ENCODE results near the gene C19orf25. TPM values are rescaled to one million over a fixed set of nuclear protein-coding genes. Genes with fewer than 3 reads are reported as not detected.

C19orf25 gene
- polyA plus RNA-seq, 1 of the 3 experiments (the other 2 are of a cell fraction) = 25.3 TPM

DNA sequence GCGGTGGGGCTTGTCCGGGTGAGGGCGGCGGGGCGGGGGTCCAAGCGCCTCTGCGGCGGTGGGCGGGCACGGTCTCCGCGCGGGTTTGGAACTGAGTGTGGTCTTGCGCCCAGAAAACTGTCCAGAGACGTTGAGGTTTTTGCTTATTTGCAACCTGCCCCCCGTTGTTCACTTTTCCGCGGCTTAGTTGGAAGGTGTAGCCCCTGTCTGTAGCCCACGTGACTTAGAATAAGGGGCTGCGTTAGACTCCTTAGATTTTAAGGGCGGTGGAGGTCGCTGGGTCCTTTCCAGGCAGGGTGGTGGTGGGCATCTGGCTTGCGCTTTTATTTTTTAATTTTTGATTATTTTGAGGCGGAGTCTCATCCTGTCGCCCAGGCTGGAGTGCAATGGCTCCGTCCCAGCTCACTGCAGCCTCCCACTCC, 40.1 kb downstream of the C19orf25 start:
- no peak overlapping the region for H2AFZ ChIP-seq (ENCODE audit: low read depth)
- no peaks in the 10 kb centered on the region for H3K9me3 ChIP-seq
- H3F3A ChIP-seq (replicated peaks; ENCODE audit: insufficient read depth) = peaks cover 62% of the 10 kb centered on the region
- POLR2A ChIA-PET = interaction anchor here (1.1 kb wide), 1 partner anchor 170 kb away, joined by 3 read pairs; the partner anchor contains the start of gene CIRBP
- peaks cover 3 to 17% of the 10 kb centered on the region in 2 experiments; a peak in 3 of 4 replicates for H3K4me1 ChIP-seq (ENCODE audit: control insufficient read depth in 1 of 2, insufficient read depth in 2 of 2, low read depth in 1 of 2, low read length in 1 of 2)
- H3K4me2 ChIP-seq = peak overlapping the region; percentile 97
- TF ChIP-seq GABPA (IDR thresholded peaks at IDR 0.05; ENCODE audit: low read depth) = no peak
- no peak for TF ChIP-seq FOXM1 (IDR thresholded peaks at IDR 0.05; ENCODE audit: low read depth)
- no peak for TF ChIP-seq EP300 (IDR thresholded peaks at IDR 0.05; ENCODE audit: borderline replicate concordance in 1 of 2, low read depth in 1 of 2, low read length in 1 of 2)
- TF ChIP-seq SMC3 (IDR thresholded peaks at IDR 0.05; ENCODE audit: low read depth, low read length) = no peak
- no peak for TF ChIP-seq YY1 (IDR thresholded peaks at IDR 0.05; ENCODE audit: low read depth)
- no peak for TF ChIP-seq TAF1 (IDR thresholded peaks at IDR 0.05; ENCODE audit: borderline replicate concordance, low read depth, low read length)
- no peak for TF ChIP-seq JUND (IDR thresholded peaks at IDR 0.05)
- TF ChIP-seq, protein P1, sequence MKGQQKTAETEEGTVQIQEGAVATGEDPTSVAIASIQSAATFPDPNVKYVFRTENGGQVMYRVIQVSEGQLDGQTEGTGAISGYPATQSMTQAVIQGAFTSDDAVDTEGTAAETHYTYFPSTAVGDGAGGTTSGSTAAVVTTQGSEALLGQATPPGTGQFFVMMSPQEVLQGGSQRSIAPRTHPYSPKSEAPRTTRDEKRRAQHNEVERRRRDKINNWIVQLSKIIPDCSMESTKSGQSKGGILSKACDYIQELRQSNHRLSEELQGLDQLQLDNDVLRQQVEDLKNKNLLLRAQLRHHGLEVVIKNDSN (IDR thresholded peaks at IDR 0.05; ENCODE audit: borderline replicate concordance, low read depth) = peak; percentile 61; the same call in 1 of the 2 replicates
- TF ChIP-seq GATA2 (CRISPR knock-in tag; IDR thresholded peaks at IDR 0.05) = no peak
- no peak for TF ChIP-seq RXRA (IDR thresholded peaks at IDR 0.05; ENCODE audit: borderline replicate concordance, low read depth)
- peak; percentile 70; the same call in 1 of the 2 replicates for TF ChIP-seq SIN3A (IDR thresholded peaks at IDR 0.05; ENCODE audit: borderline replicate concordance, low read depth, low read length)
- no peak for TF ChIP-seq CTCF (IDR thresholded peaks at IDR 0.05)
- CTCF ChIA-PET = interaction anchor here (0.7 to 1.3 kb wide), 3 partner anchors 14 to 64 kb away, joined by 3 read pairs; no protein-coding TSS in a partner anchor
- peak overlapping the region; percentile 81 to 82; a peak in 3 of 4 replicates for H3K27ac ChIP-seq (ENCODE audit: low read depth in 2 of 2, low read length in 1 of 2)
- peaks cover 56% of the 10 kb centered on the region for H4K20me1 ChIP-seq (ENCODE audit: insufficient read depth)
- DNase-seq = peak; percentile 64
- no peaks in the 10 kb centered on the region for H3K27me3 ChIP-seq (ENCODE audit: insufficient read depth)
- H3K9ac ChIP-seq = peak overlapping the region; percentile 96
- WGBS (ENCODE audit: low lambda C conversion rate) = 3% methylated on average over 18 of the region's 26 CpGs
- peak overlapping the region; percentile 80 to 81 for H3K4me3 ChIP-seq (ENCODE audit: low read depth in 2 of 2, low read length in 1 of 2)
- H3K79me2 ChIP-seq (ENCODE audit: insufficient read depth) = peaks cover 43% of the 10 kb centered on the region
- H3K36me3 ChIP-seq (replicated peaks in 1 of 2; ENCODE audit: control insufficient read depth in 1 of 2, insufficient read depth in 2 of 2, low read length in 1 of 2) = peaks cover 36 to 44% of the 10 kb centered on the region in 2 experiments
- no peaks in the 10 kb centered on the region for H3K9me2 ChIP-seq

- Histone ChIP-seq H3F3A (replicated peaks; ENCODE audit: insufficient read depth) (peaks cover 56% of the 10 kb centered on the region), H3K9ac (peak within 1 kb of the TSS; percentile 96), H3K4me1 (ENCODE audit: control insufficient read depth in 1 of 2, insufficient read depth in 2 of 2, low read depth in 1 of 2, low read length in 1 of 2) (peaks cover 3 to 17% of the 10 kb centered on the region in 2 experiments; a peak in 3 of 4 replicates), H3K9me3 (no peaks in the 10 kb centered on the region), H3K4me3 (ENCODE audit: low read depth in 2 of 2, low read length in 1 of 2) (peak within 1 kb of the TSS; percentile 80 to 81), H3K27me3 (ENCODE audit: insufficient read depth) (no peaks in the 10 kb centered on the region), H2AFZ (ENCODE audit: low read depth) (peak within 1 kb of the TSS; percentile 79; the same call in 1 of the 2 replicates), H3K27ac (ENCODE audit: low read depth in 2 of 2, low read length in 1 of 2) (peak within 1 kb of the TSS; percentile 81 to 82), H3K4me2 (peak within 1 kb of the TSS; percentile 97), H3K9me2 (no peaks in the 10 kb centered on the region), H4K20me1 (ENCODE audit: insufficient read depth) (peaks cover 50% of the 10 kb centered on the region), H3K36me3 (replicated peaks in 1 of 2; ENCODE audit: control insufficient read depth in 1 of 2, insufficient read depth in 2 of 2, low read length in 1 of 2) (peaks cover 35 to 51% of the 10 kb centered on the region in 2 experiments), H3K79me2 (ENCODE audit: insufficient read depth) (peaks cover 43% of the 10 kb centered on the region)
- 6% methylated on average over 27 of the region's 100 CpGs for WGBS (ENCODE audit: low lambda C conversion rate)
- POLR2A ChIA-PET = interaction anchor here (1.1 kb wide), 1 partner anchor 169 kb away, joined by 3 read pairs; the partner anchor contains the start of gene CIRBP
- DNase-seq = peak; percentile 96
- CTCF ChIA-PET = interaction anchor here (0.7 to 2.0 kb wide), 6 partner anchors 9 to 122 kb away, joined by 3 to 9 read pairs (median 4); no protein-coding TSS in a partner anchor
- no peak for TF ChIP-seq FOXM1 (IDR thresholded peaks at IDR 0.05; ENCODE audit: low read depth)
- peak; percentile 82 for TF ChIP-seq MXI1 (IDR thresholded peaks at IDR 0.05; ENCODE audit: low read depth, low read length)
- TF ChIP-seq SIN3A (IDR thresholded peaks at IDR 0.05; ENCODE audit: borderline replicate concordance, low read depth, low read length) = peak; percentile 91; the same call in 1 of the 2 replicates
- TF ChIP-seq ZBTB33 (IDR thresholded peaks at IDR 0.05; ENCODE audit: borderline replicate concordance, low read depth) = peak; percentile 99
- TF ChIP-seq RFX5 (IDR thresholded peaks at IDR 0.05; ENCODE audit: low read length) = no peak
- TF ChIP-seq NFIC (IDR thresholded peaks at IDR 0.05; ENCODE audit: borderline replicate concordance) = no peak; the same call in 1 of the 2 replicates
- TF ChIP-seq CTCF (IDR thresholded peaks at IDR 0.05) = peak; percentile 86
- peak; percentile 91 for TF ChIP-seq ELF1 (IDR thresholded peaks at IDR 0.05)
These were observed 40.7 kb downstream of the C19orf25 start, which contains the start of gene RPS15 for GRCh38 chr19:1438035-1438932. RPS15 (plus strand) TSS chr19:1438396; CDS start chr19:1438426, 30 bp downstream.

Measured in SK-N-SH (cell line).